H1 (cell line): Measurements from ENCODE around the gene FBXO45. TPM values are rescaled to one million over a fixed set of nuclear protein-coding genes. Genes with fewer than 3 reads are reported as not detected.

Source experiments
- CTCF ChIA-PET: fragments of 300-600 bp; sonication (Branson Sonifier 250); formaldehyde crosslinking; loops from one replicate; lab custom pipeline; 2021; ENCODE audit not compliant: partially characterized antibody; lab: Charles Lee
- POLR2A ChIA-PET: fragments of 300-600 bp; sonication (Branson Sonifier 250); formaldehyde crosslinking; loops from one replicate; lab custom pipeline; 2021; ENCODE audit warnings: inconsistent platforms; ENCODE audit not compliant: partially characterized antibody; lab: Charles Lee
- DNase-seq, 2 experiments: peaks; one replicate each; pipeline versions ENCODE4 v3.0.0 to v3.0.0-alpha.2; 2010 to 2022; ENCODE audit warnings: low spot score in 2 of 2, low read depth in 1 of 2, mixed read lengths in 1 of 2
- FAIRE-seq: peaks from 2 replicates; lab custom pipeline; 2011; peaks lifted over from hg19 to GRCh38; lab: Jason Lieb, UNC
- H2AFZ ChIP-seq: 2 replicates; pipeline ENCODE4 v1.8.1; 2012; ENCODE audit warnings: low read length, inconsistent platforms
- H2AK5ac ChIP-seq: 2 replicates; pipeline ENCODE4 v1.6.1; 2013; ENCODE audit warnings: low read depth, low read length
- H2BK120ac ChIP-seq: replicated peaks from 2 replicates; pipeline ENCODE3; 2013; ENCODE audit warnings: low read depth, low read length, inconsistent platforms
- H2BK12ac ChIP-seq: 2 replicates; pipeline ENCODE4 v1.6.1; 2013; ENCODE audit warnings: low read depth, low read length
- H2BK15ac ChIP-seq: 2 replicates; pipeline ENCODE4 v1.6.1; 2013; ENCODE audit warnings: low read length
- H2BK20ac ChIP-seq: 2 replicates; pipeline ENCODE4 v1.6.1; 2013; ENCODE audit warnings: low read length
- H2BK5ac ChIP-seq: 2 replicates; pipeline ENCODE4 v1.6.1; 2013; ENCODE audit warnings: low read depth, low read length
- H3K14ac ChIP-seq: 2 replicates; pipeline ENCODE4 v1.6.1; 2013; ENCODE audit warnings: inconsistent platforms; ENCODE audit not compliant: insufficient read length
- H3K18ac ChIP-seq: 2 replicates; pipeline ENCODE4 v1.6.1; 2013; ENCODE audit warnings: low read length; ENCODE audit errors: extremely low read depth
- H3K23ac ChIP-seq: 2 replicates; pipeline ENCODE4 v1.6.1; 2013; ENCODE audit warnings: inconsistent platforms; ENCODE audit not compliant: insufficient read length
- H3K23me2 ChIP-seq: 2 replicates; pipeline ENCODE4 v1.6.1; 2013; ENCODE audit warnings: low read depth, low read length
- H3K27ac ChIP-seq: 2 replicates; pipeline ENCODE4 v1.6.1; 2011; ENCODE audit warnings: low read depth, low read length, inconsistent platforms
- H3K27me3 ChIP-seq, 4 experiments: replicated peaks in 1 of 4; 1 replicate in 1 of 4; 2 replicates in 3 of 4; pipeline versions ENCODE4 v1.6.1 to v1.8.1; 2011 to 2013; ENCODE audit warnings: low read length in 3 of 4, mild to moderate bottlenecking in 3 of 4, inconsistent platforms in 2 of 4, mixed read lengths in 2 of 4, moderate library complexity in 1 of 4; ENCODE audit not compliant: control insufficient read depth in 3 of 4, insufficient read depth in 3 of 4; ENCODE audit errors: extremely low read depth in 1 of 4
- H3K36me3 ChIP-seq, 4 experiments: 2 replicates each; pipeline versions ENCODE4 v1.6.1 to v1.8.1; 2011 to 2013; ENCODE audit warnings: mild to moderate bottlenecking in 4 of 4, low read length in 3 of 4, moderate library complexity in 2 of 4, control low read depth in 1 of 4, inconsistent platforms in 1 of 4; ENCODE audit not compliant: insufficient read depth in 4 of 4, control insufficient read depth in 2 of 4
- H3K4ac ChIP-seq: replicated peaks from 2 replicates; pipeline ENCODE3; 2013; ENCODE audit warnings: low read length, low read depth, mixed read lengths, inconsistent platforms; ENCODE audit not compliant: insufficient read length
- H3K4me1 ChIP-seq, 4 experiments: replicated peaks in 1 of 4; 1 replicate in 1 of 4; 2 replicates in 3 of 4; pipeline versions ENCODE4 v1.6.1 to v1.8.1; 2011 to 2013; ENCODE audit warnings: low read length in 3 of 4, inconsistent platforms in 2 of 4, mixed read lengths in 1 of 4; ENCODE audit not compliant: insufficient read depth in 4 of 4, control insufficient read depth in 3 of 4
- H3K4me2 ChIP-seq, 2 experiments: 2 replicates each; pipeline versions ENCODE4 v1.6.1 to v1.8.1; 2011 to 2013; ENCODE audit warnings: low read depth in 2 of 2, low read length in 2 of 2, control low read depth in 1 of 2, inconsistent platforms in 1 of 2, mild to moderate bottlenecking in 1 of 2; ENCODE audit not compliant: insufficient read depth in 1 of 2
- H3K4me3 ChIP-seq, 4 experiments: fragments of 200-600, 300-600 bp in 1 of 4; sonication (generic), shearing (Covaris generic), sonication (Bioruptor Twin) in 1 of 4; 2 replicates each; pipeline versions ENCODE4 v1.5.1 to v1.8.1; 2011 to 2016; ENCODE audit warnings: low read length in 4 of 4, low read depth in 3 of 4, control low read depth in 2 of 4, inconsistent platforms in 2 of 4, mild to moderate bottlenecking in 2 of 4, mixed read lengths in 1 of 4, moderate library complexity in 1 of 4; ENCODE audit not compliant: insufficient read depth in 2 of 4; ENCODE audit errors: extremely low read depth in 1 of 4
- H3K56ac ChIP-seq: replicated peaks from 2 replicates; pipeline ENCODE3; 2013; ENCODE audit warnings: low read depth, mild to moderate bottlenecking, mixed read lengths, low read length, inconsistent platforms; ENCODE audit not compliant: insufficient read length
- H3K79me1 ChIP-seq: 2 replicates; pipeline ENCODE4 v1.6.1; 2013; ENCODE audit warnings: low read depth, low read length, control low read depth
- H3K79me2 ChIP-seq, 2 experiments: 2 replicates each; pipeline versions ENCODE4 v1.6.1 to v1.8.1; 2012 to 2013; ENCODE audit warnings: low read length in 2 of 2, mild to moderate bottlenecking in 2 of 2, inconsistent platforms in 1 of 2; ENCODE audit not compliant: insufficient read depth in 2 of 2, control insufficient read depth in 1 of 2
- H3K9ac ChIP-seq, 4 experiments: replicated peaks in 1 of 4; 1 replicate in 1 of 4; 2 replicates in 3 of 4; pipeline versions ENCODE4 v1.6.1 to v1.8.1; 2011 to 2013; ENCODE audit warnings: low read depth in 3 of 4, low read length in 3 of 4, control low read depth in 2 of 4, mild to moderate bottlenecking in 2 of 4, moderate library complexity in 2 of 4, inconsistent platforms in 1 of 4; ENCODE audit errors: extremely low read depth in 1 of 4
- H3K9me3 ChIP-seq, 2 experiments: 2 replicates each; pipeline versions ENCODE4 v1.6.1 to v1.8.1; 2012 to 2013; ENCODE audit warnings: mild to moderate bottlenecking in 2 of 2, moderate library complexity in 2 of 2, control low read depth in 1 of 2, inconsistent platforms in 1 of 2, low read depth in 1 of 2, low read length in 1 of 2, mixed read lengths in 1 of 2; ENCODE audit not compliant: insufficient read depth in 2 of 2
- H4K20me1 ChIP-seq, 2 experiments: replicated peaks in 1 of 2; 2 replicates each; pipeline versions ENCODE3 to v1.8.1; 2011 to 2013; ENCODE audit warnings: inconsistent platforms in 2 of 2, low read length in 2 of 2, mild to moderate bottlenecking in 1 of 2; ENCODE audit not compliant: insufficient read depth in 2 of 2, control insufficient read depth in 1 of 2
- H4K5ac ChIP-seq: 2 replicates; pipeline ENCODE4 v1.6.1; 2013; ENCODE audit warnings: low read length, low read depth, mixed read lengths, inconsistent platforms; ENCODE audit not compliant: insufficient read length
- H4K8ac ChIP-seq: 2 replicates; pipeline ENCODE4 v1.8.0; 2013; ENCODE audit warnings: mild to moderate bottlenecking, moderate library complexity, low read length, inconsistent platforms; ENCODE audit not compliant: insufficient read depth; ENCODE audit errors: extremely low read depth
- H4K91ac ChIP-seq: replicated peaks from 2 replicates; pipeline ENCODE3; 2013; ENCODE audit warnings: low read length, mixed read lengths, inconsistent platforms; ENCODE audit not compliant: insufficient read length
- ASH2L ChIP-seq: fragments of 200-600, 300-600 bp; sonication (generic); IDR thresholded peaks from one replicate; pipeline ENCODE4 v1.7.1; 2017; ENCODE audit warnings: low read length
- BCL11A ChIP-seq, 2 experiments: IDR thresholded peaks; one replicate each; pipeline ENCODE4 v1.6.1; 2011; ENCODE audit warnings: low read depth in 2 of 2, low read length in 2 of 2, mild to moderate bottlenecking in 2 of 2
- CHD1 ChIP-seq: IDR thresholded peaks from 2 replicates; pipeline ENCODE4 v1.6.1; 2012; ENCODE audit warnings: low read depth, low read length, improper control_type of control experiment
- CHD2 ChIP-seq: IDR thresholded peaks from 2 replicates; pipeline ENCODE4 v1.6.1; 2012; ENCODE audit warnings: low read length, improper control_type of control experiment
- CTCF ChIP-seq, 3 experiments: IDR thresholded peaks; 1 replicate in 2 of 3; 2 replicates in 1 of 3; pipeline versions ENCODE4 v1.5.1 to v1.6.1; 2011; ENCODE audit warnings: low read length in 3 of 3, mild to moderate bottlenecking in 3 of 3, inconsistent platforms in 2 of 3, low read depth in 1 of 3, moderate library complexity in 1 of 3; ENCODE audit not compliant: insufficient read depth in 1 of 3; ENCODE audit errors: control extremely low read depth in 1 of 3
- GTF2F1 ChIP-seq: IDR thresholded peaks from 2 replicates; pipeline ENCODE4 v1.6.1; 2012; ENCODE audit warnings: low read depth, low read length, improper control_type of control experiment, borderline replicate concordance
- NRF1 ChIP-seq: IDR thresholded peaks from 2 replicates; pipeline ENCODE4 v1.6.1; 2011; ENCODE audit warnings: mild to moderate bottlenecking, low read depth, low read length, improper control_type of control experiment
- RBBP5 ChIP-seq: IDR thresholded peaks from 2 replicates; pipeline ENCODE4 v1.7.1; 2012; ENCODE audit warnings: low read depth, mild to moderate bottlenecking, inconsistent platforms, low read length, moderate library complexity, borderline replicate concordance
- TAF7 ChIP-seq: optimal IDR thresholded peaks from 2 replicates; pipeline ENCODE3; 2011; ENCODE audit warnings: low read depth, mild to moderate bottlenecking, inconsistent platforms, low read length, moderate library complexity, borderline replicate concordance
- ZNF274 ChIP-seq: IDR thresholded peaks from 2 replicates; pipeline ENCODE4 v1.7.0; 2012; ENCODE audit warnings: low read length, borderline replicate concordance; ENCODE audit errors: extremely low read depth
- WGBS, 2 experiments: shearing (Covaris generic) in 1 of 2; methylation state at CpG; one replicate each; pipeline versions ENCODE4 v1.1.6 to v1.1.7; 2013 to 2015; ENCODE audit warnings: low lambda C conversion rate in 2 of 2, mixed read lengths in 2 of 2, inconsistent platforms in 1 of 2, low coverage in 1 of 2, missing lambda C conversion rate in 1 of 2; ENCODE audit not compliant: insufficient replicate concordance in 2 of 2, insufficient coverage in 1 of 2, insufficient read length in 1 of 2; ENCODE audit errors: extremely low coverage in 1 of 2, missing lambda C conversion rate in 1 of 2; 5-methylcytosine and 5-hydroxymethylcytosine counted together
- polyA plus RNA-seq, 7 experiments: library from polyadenylated mRNA; depleted of rRNA in 3 of 7; stranded (reverse) in 5 of 7; unstranded in 2 of 7; fragments of >200 nt in 5 of 7; fragments of 200-250 nt in 2 of 7; gene quantifications; 1 replicate in 5 of 7; 2 replicates in 1 of 7; 4 replicates in 1 of 7; pipeline versions ENCODE4 v1.2.1 to v1.2.3, GENCODE V29; 2011 to 2013; ENCODE audit warnings: missing spikeins in 2 of 7, mixed read lengths in 2 of 7
- total RNA-seq: library from RNA; stranded (reverse); fragmentation: NEBNext Ultra II Directional; extraction: Animal tissue kit (Norgen Biotek cat#: 25700); gene quantifications from 2 replicates; pipeline ENCODE4 v1.2.1, GENCODE V29; 2021
- TF ChIP-seq, protein P1 (sequence below): IDR thresholded peaks from 2 replicates; pipeline ENCODE4 v1.6.1; 2011; ENCODE audit warnings: low read depth, mild to moderate bottlenecking, low read length; ENCODE audit not compliant: insufficient read depth

FBXO45 gene
- total and polyA plus RNA-seq, 2 of the 8 experiments (the other 6 are each of a cell fraction or from before 2014, with no cell fraction given), result 5.2 to 19.4 TPM

- Histone ChIP-seq H2BK120ac (no peak overlapping the region), H4K91ac (no peak overlapping the region), H3K27ac (no peak overlapping the region), H3K18ac (no peak overlapping the region), H3K9ac (no peak overlapping the region), H2AK5ac (no peak overlapping the region), H2AFZ (no peak overlapping the region), H3K14ac (no peak overlapping the region), H3K4me2 (no peak overlapping the region), H2BK5ac (no peak overlapping the region), H2BK15ac (no peak overlapping the region), H3K4me1 (no peaks in the 10 kb centered on the region), H4K8ac (peak overlapping the region; percentile 8; the same call in 1 of the 2 replicates), H3K79me1 (no peaks in the 10 kb centered on the region; the same call in 1 of the 2 replicates), H3K9me3 (no peaks in the 10 kb centered on the region), H3K4me3 (no peak overlapping the region), H4K5ac (no peak overlapping the region), H3K4ac (no peak overlapping the region), H3K36me3 (peaks cover 0 to 19% (median 3%) of the 10 kb centered on the region in 4 experiments; a peak in 4 of 8 replicates), H3K56ac (no peak overlapping the region), H3K23me2 (no peaks in the 10 kb centered on the region), H3K23ac (no peak overlapping the region), H2BK12ac (no peak overlapping the region), H3K27me3 (no peaks in the 10 kb centered on the region), H4K20me1 (peaks cover 0 to 4% of the 10 kb centered on the region in 2 experiments), H3K79me2 (no peaks in the 10 kb centered on the region), H2BK20ac (no peak overlapping the region)
- CTCF ChIA-PET, result interaction anchor here (1.1 to 4.7 kb wide), 3 partner anchors 10 to 22 kb away, joined by 3 to 19 read pairs (median 8); no protein-coding TSS in a partner anchor
- DNase-seq (no peak), FAIRE-seq (no peak)
- POLR2A ChIA-PET, result interaction anchor here (1.0 to 6.3 kb wide), 2 partner anchors 11 to 30 kb away, joined by 3 to 27 read pairs; partner anchors contain the start of genes FBXO45 and WDR53
- WGBS, 2 experiments, result 89% methylated on average over 5 of the region's 5 CpGs; no CpG with 5 or more reads in 1 of the 2 experiments
- TF ChIP-seq ZNF274 (no peak), CHD2 (no peak), ASH2L (no peak), RBBP5 (no peak), CHD1 (no peak), TAF7 (no peak), NRF1 (no peak), GTF2F1 (no peak), BCL11A (IDR thresholded peaks at IDR 0.05; ENCODE audit: low read depth in 2 of 2, low read length in 2 of 2) (no peak), CTCF (IDR thresholded peaks at IDR 0.05; ENCODE audit: control extremely low read depth in 1 of 3, insufficient read depth in 1 of 3, low read depth in 1 of 3, low read length in 3 of 3) (no peak)
- TF ChIP-seq, protein P1, sequence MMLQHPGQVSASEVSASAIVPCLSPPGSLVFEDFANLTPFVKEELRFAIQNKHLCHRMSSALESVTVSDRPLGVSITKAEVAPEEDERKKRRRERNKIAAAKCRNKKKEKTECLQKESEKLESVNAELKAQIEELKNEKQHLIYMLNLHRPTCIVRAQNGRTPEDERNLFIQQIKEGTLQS, result no peak
Observed at GRCh38 chr3:196557236-196557635, 11.2 kb upstream of the FBXO45 start.
